Measurements from ENCODE around the gene C16orf86.
"Not testable (repeated sequence)": the region's sequence is repeated elsewhere in the genome, so short reads cannot be mapped to it uniquely, and the experiment has no call there.

C16orf86 gene

GRCh38 chr16:67667453-67667816 lies 821 bp downstream of the C16orf86 start:
- DNase-seq (ENCODE audit: low read depth), result no peak

DNA sequence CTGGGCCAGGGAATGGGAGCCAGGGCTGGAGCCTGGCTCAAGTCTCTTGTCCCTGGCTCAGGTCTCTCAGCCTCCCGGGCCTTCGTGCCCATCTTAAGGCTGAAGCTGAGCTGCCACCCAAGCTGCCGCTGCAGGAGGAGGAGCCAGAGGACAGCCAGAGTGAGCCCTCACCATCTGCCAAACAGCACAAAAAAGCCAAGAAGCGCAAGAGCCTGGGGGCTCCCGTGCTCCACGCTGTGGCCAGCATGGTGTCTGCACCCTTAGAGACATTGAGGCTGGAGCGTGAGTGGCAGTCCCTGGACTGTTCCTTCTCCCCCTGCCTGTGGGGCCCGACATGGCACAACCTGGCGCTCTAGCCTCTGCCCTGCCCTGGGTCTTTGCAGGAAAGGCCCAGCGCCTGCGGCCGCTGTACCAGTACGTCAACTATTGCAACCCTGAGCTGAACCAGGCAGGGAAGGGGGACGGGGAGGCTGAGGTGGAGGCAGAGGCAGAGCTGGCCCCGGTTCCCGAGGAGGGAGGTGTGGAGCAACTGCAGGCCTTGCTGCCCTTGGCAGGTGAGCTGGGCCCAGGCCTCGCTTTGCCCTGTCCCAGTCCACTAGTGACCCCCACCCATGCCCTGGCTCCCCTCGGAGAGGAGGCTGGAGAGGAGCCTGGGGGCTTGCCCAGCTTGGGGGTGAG lies 1.3 kb downstream of the C16orf86 start:
- DNase-seq (ENCODE audit: low read depth), result peak; percentile 63

- DNase-seq (ENCODE audit: low read depth), result no peak
Observed at GRCh38 chr16:67668495-67669157, 2.0 kb downstream of the C16orf86 start.

DNA sequence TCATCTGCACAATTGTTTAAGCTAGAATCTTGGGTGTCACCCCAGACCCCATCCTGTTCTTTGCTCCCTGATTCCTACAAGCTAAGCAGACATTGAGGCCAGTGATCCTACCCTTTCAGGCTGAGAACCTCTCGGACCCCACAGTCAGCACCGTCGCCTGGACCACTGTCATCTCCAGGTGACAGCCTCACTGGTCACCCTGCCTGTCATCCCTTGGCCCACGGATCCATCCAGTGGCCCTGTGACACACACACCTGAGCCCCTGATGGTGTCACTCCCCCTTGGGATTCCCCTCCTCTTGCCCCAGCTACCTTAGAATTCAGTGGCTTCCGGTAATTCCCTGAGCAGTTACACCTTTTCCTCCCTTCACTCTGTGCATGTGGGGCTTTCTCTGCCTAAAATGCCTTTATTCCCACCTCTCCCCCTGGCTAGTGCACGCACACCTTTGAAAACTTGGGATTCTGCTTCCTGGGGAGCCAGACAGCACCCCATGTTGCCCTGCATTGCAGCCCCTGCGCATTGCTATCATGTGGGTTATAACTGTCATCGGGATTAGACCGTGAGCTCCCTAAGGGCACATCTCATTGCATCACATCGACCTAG lies 3.0 kb downstream of the C16orf86 start:
- DNase-seq (ENCODE audit: low read depth), result no peak

DNA sequence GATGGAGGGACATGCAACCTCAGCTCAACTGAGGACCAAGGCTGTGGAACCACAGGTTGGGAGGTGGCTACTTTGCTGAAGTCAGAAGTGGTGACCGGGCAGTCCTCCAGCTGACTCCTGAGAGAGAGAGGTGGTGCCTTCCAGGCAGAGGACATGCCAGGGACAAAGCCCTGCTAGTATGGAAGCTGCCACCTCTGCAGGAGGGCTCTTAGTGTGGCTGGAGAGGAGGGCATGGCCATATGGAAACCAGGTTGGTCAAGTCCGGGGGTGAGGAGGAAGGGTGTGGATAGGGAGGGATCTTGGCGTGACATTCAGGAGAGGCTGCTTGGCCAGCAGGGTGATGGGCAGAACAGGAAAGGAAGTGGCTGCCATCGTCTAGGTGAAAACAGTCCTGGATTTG lies 5.7 kb downstream of the C16orf86 start:
- no peak for DNase-seq (ENCODE audit: low read depth)

DNA sequence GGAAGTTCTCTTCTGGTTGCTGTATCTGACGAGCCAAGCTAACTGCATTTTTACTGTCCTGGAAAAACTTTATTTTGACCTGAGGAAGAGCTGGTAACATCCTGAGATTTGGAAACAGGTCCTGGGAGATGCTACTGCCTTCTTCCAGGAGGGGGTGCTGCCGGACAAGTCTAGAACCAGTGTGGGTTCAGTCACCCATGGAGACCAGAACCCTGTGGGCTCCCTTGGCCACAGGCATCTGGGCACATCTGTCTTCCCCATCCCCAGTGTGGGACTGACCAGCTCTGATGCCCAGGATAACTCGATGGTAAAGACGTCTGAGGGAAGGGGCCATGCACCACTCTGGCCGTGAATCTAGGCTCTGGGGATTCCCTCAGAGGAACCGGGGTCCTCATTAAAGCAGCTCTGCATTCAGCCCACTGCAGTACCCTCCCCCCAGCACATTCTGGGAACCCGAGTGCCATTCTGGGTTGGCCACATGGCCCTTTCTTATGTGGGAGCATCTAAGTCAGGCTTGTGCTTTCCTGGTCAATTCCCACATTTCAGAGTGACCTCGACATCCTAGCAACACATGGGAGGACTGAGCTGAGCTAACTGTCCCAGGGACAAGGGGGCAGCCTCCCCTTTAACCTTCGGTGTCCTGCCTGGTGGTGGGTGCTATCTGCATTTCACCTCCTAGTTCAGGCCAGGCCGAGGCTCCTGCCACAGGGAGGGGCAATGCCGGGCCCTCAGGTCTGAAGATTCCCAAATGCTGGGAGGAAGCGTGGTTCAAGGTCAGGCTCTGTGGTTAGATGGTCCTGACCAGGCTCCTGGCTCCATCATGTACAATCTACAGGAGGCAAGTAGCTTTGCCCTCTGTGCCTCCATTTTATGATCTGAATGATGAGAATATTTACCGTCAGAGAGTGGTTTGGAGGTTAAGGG lies 6.4 kb downstream of the C16orf86 start:
- no peak for DNase-seq (ENCODE audit: low read depth)

DNA sequence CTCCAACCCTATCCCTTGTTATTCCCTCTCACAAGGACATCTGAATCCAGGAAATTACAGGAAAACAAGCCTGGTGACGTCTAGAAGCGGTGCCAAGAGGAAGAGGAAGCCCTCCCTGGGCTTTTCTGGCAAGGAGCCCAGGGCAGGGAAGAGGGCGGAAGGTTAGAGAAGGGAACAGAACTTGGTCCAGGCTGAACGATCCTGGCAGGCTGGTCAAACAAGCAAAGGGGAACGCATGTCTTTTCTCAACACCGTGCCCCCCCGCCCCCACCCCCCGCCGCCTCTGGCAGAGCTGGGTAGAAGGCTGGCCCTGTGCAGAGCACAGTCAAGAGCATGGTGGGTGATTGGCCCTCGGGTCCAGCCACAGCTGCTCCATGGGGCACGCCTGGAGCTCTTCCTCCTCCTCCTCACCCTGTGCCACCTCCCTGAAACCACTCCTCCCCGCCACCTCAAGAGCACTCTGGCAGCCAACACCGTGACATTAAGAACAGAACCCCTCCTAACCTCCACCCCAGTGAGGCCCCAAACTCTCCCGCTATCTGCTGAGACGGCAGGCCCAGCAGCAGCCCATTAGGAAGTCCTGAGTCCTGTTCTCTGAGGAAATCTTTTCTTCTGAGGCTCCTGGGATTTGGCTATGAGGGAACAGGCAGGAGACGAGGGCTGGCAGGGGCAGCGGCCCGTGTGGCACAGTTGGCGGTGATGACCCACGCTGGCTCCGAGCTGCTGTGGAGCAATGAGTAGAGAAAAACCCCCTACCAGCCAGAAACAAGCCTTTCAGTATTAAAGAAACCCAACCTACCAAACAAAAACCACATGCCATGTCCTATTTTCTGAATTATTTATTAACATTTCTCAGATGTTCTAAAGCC lies 7.3 kb downstream of the C16orf86 start:
- no peak for DNase-seq (ENCODE audit: low read depth)

DNA sequence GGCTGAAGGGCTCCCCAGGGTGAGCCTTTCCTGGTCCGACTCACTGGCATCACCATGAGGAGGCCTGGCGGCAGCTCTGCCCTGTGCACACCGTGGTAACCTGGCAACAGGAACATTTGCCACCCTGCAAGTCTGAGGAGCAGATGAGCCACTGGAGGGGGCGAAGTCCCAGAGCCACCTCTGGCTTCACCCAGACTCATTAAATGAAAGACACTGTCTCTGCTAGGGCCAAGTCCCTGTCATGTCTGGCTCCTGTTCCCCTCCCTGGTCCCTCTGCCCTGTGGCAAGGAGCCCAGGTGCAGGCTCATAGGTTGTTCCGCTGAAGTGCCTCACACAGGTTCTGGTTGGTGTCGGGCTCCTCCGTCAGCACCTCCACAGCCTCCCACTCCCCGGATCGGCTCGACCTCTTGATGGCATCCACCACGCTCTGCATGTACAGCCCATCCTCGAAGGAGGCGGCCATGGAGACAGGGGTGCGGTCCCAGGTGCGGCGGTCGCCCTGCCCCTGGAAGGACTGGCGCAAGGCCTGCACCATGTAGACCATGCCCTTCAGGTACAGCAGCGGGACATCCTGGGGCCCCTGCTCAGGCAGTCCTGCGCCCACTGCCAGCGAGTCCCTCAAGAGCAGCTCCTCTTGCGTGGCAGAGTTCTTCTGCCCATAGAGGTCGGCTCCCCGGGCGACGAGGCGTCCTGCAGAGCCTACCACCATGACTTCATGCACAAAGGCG lies 8.4 kb downstream of the C16orf86 start:
- no peak for DNase-seq (ENCODE audit: low read depth)

- DNase-seq (ENCODE audit: low read depth), result no peak
Observed at GRCh38 chr16:67675579-67675935, 8.9 kb downstream of the C16orf86 start.

- no peak for DNase-seq (ENCODE audit: low read depth)
Observed at GRCh38 chr16:67675999-67676398, 9.4 kb downstream of the C16orf86 start.

- DNase-seq (ENCODE audit: low read depth), result no peak
Observed at GRCh38 chr16:67676516-67676915, 9.9 kb downstream of the C16orf86 start.

DNA sequence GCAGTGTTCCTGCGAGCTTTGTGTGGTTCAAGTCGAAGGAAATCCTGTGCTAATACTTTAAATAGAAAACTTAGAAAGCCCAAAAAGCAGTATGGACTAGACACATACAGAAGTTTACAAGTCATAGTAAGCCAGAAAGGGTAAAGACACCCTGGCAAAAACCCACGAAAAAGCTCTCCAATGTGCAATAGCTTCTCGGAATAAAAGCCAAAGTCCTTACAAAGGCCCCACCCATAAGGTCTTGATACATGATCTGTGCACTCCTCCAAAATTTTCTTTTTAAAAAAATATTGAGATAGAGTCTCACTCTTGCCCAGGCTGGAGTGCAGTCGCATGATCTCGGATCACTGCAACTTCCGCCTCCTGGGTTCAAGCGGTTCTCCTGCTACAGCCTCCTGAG lies 10.3 kb downstream of the C16orf86 start:
- no peak for DNase-seq (ENCODE audit: low read depth)

DNA sequence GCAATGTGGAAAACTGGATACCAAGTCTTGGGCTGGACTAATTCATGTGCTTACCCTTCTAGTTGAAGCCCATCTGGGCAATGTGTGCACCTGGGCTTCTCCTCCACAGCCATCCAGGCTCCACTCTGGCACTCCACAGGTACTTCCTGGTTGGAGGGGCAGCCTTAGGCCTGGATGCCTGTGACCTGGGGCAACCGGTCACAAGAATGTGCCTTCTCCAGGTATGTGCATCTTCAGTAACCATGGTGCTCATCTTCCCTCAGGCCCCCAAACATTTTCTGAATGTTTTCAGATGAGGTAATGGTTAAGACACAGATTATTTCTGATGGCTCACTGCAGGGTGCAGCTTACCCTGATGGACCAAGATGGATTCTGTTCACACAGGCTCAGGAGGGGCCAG lies 11.1 kb downstream of the C16orf86 start:
- no peak for DNase-seq (ENCODE audit: low read depth)

GRCh38 chr16:67678354-67679023 lies 11.9 kb downstream of the C16orf86 start:
- DNase-seq (ENCODE audit: low read depth), result no peak

DNA sequence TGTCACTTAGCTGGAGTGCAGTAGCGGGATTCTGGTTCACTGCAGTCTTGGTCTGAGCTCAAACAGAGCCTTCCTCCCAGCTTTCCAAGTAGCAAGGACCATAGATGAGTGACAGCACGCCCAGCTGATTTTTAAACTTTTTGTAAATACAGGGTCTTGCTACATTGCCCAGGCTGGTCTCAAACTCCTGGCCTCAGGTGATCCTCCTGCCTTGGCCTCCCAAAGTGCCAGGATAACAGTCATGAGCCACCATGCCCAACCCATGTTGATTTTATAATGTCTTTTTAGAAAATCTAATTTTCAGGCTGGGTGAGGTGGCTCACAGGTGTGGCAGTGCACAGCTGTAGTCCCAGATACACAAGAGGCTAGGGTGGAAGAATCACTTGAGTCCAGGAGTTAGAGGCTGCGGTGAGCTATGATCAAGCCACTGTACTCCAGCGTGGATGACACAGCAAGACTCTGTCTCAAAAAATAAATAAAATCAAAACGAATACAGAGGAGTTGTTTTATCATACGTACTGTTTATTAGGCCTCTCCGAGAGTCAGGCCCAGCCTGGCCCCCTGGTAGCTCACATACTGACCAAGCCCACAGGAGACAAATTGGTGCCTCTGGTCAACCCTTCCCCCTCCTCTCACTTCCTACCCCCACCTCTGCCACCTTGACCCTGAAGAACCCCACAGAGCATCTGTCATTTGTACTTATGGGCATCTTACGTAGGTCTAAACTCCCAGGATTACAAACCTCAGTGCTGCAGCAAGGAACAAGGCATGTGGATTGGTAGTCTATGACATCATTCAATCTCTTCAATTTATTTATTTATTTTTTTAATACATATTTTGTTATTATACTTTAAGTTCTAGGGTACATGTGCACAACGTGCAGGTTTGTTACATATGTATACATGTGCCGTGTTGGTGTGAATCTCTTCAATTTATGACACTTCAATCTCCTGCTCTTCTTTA lies 13.6 kb downstream of the C16orf86 start:
- DNase-seq (ENCODE audit: low read depth), result no peak

DNA sequence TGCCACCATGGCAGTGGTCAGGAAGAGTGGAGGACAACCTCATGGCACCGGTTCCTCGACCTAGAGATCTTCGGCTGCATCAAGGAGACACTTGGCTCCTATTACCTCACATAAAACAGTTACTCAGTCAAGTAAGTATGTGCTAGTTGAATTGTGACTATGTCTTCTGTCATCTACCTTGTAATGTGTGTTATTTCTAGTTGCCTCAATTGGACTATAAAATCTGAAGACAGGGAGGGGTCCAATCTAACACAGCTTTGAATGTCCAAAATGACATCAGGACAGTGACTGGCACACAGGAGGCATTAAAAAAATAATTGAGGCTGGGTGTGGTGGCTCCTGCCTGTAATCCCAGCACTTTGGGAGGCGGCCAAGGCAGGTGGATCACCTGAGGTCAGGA lies 17.2 kb downstream of the C16orf86 start:
- DNase-seq (ENCODE audit: low read depth), result no peak

DNA sequence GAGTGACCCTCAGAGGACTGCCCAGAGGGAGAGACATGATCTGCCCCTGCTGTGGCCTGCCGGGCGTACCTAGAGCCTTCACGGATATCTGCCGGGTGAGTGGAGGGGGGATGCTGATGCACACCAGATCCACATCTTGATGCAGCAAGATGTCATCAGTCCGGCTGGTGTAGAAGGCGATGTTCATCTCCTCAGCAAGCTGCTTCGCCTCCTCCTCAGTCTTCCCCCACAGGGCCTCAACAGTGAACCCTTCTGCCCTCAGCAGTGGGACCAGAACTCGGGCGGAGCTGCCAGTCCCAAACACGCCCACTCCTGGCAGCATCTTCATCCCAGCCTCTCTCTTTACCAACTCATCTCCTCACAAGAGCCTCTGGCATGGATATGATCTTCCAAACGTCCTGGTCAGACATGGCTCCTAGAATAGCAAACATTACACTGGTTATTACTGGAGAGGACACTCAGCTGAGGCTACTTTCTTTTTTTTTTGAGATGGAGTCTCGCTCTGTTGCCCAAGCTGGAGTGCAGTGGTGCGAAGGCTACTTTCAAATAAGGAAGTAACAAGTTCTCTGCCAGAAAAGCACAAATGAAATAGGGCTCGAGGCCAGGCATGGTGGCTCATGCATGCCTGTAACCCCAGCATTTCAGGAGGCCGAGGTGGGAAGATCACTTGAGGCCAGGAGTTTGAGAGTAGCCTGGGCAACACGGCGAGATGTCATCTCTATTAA lies 18.9 kb downstream of the C16orf86 start:
- DNase-seq (ENCODE audit: low read depth), result no peak

GRCh38 chr16:67693517-67694285 lies 27.1 kb downstream of the C16orf86 start:
- DNase-seq (ENCODE audit: low read depth), result not testable (repeated sequence)
